ENCODE results near the gene TMEM98. TPM values are rescaled to one million over a fixed set of nuclear protein-coding genes. Genes with fewer than 3 reads are reported as not detected.

TMEM98 gene
- polyA plus RNA-seq, 1 donor (not counting 4 experiments of a cell fraction or from before 2014, with no cell fraction given): 66.8 TPM

GRCh38 chr17:32936186-32936893 is 8.4 kb downstream of the TMEM98 start:
- H3K79me2 ChIP-seq (ENCODE audit: control insufficient read depth, insufficient read depth, low read length): no peaks in the 10 kb centered on the region
- no peaks in the 10 kb centered on the region for H3K9me1 ChIP-seq (ENCODE audit: control insufficient read depth, extremely low read depth, insufficient read depth, low read length)
- H3K4me2 ChIP-seq (ENCODE audit: control insufficient read depth, extremely low read depth, insufficient read depth, low read depth, low read length): no peak overlapping the region
- FAIRE-seq (no peak), DNase-seq (ENCODE audit: low read depth, low spot score) (no peak)
- no peaks in the 10 kb centered on the region for H4K20me1 ChIP-seq (ENCODE audit: control insufficient read depth, extremely low read depth, insufficient read depth, low read length)
- H3K4me1 ChIP-seq (ENCODE audit: control insufficient read depth, extremely low read depth, insufficient read depth, low read length): peaks cover 8% of the 10 kb centered on the region
- H3K27ac ChIP-seq (ENCODE audit: control insufficient read depth, insufficient read depth, low read length): no peak overlapping the region
- H3K9ac ChIP-seq (ENCODE audit: control insufficient read depth, extremely low read depth, insufficient read depth, low read length): no peak overlapping the region
- H3K36me3 ChIP-seq (ENCODE audit: control insufficient read depth in 2 of 2, extremely low read depth in 1 of 2, insufficient read depth in 2 of 2, low read length in 2 of 2): peaks cover 9 to 15% of the 10 kb centered on the region in 2 experiments
- no peak overlapping the region for H2AFZ ChIP-seq (ENCODE audit: control insufficient read depth, low read length)
- H3K9me3 ChIP-seq (ENCODE audit: control insufficient read depth, low read depth, low read length): no peaks in the 10 kb centered on the region
- TF ChIP-seq, protein P1, sequence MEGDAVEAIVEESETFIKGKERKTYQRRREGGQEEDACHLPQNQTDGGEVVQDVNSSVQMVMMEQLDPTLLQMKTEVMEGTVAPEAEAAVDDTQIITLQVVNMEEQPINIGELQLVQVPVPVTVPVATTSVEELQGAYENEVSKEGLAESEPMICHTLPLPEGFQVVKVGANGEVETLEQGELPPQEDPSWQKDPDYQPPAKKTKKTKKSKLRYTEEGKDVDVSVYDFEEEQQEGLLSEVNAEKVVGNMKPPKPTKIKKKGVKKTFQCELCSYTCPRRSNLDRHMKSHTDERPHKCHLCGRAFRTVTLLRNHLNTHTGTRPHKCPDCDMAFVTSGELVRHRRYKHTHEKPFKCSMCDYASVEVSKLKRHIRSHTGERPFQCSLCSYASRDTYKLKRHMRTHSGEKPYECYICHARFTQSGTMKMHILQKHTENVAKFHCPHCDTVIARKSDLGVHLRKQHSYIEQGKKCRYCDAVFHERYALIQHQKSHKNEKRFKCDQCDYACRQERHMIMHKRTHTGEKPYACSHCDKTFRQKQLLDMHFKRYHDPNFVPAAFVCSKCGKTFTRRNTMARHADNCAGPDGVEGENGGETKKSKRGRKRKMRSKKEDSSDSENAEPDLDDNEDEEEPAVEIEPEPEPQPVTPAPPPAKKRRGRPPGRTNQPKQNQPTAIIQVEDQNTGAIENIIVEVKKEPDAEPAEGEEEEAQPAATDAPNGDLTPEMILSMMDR (optimal IDR thresholded peaks at IDR 0.05 in 1 of 3, IDR thresholded peaks at IDR 0.05 in 1 of 3, conservative IDR thresholded peaks at IDR 0.05 in 1 of 3; ENCODE audit: extremely low read depth in 1 of 3, insufficient read depth in 2 of 3, low read length in 3 of 3): no peak
- no peak overlapping the region for H3K4me3 ChIP-seq (ENCODE audit: control insufficient read depth in 2 of 3, extremely low read depth in 1 of 3, insufficient read depth in 2 of 3, low read depth in 1 of 3, low read length in 3 of 3)
- H3K27me3 ChIP-seq (ENCODE audit: control insufficient read depth, extremely low read depth, insufficient read depth, low read length): no peaks in the 10 kb centered on the region
- dilution Hi-C loops (cut with MboI; ENCODE audit: extremely low pct_ligation_motif_present, low sequenced_read_pairs): no loop called here

DNA sequence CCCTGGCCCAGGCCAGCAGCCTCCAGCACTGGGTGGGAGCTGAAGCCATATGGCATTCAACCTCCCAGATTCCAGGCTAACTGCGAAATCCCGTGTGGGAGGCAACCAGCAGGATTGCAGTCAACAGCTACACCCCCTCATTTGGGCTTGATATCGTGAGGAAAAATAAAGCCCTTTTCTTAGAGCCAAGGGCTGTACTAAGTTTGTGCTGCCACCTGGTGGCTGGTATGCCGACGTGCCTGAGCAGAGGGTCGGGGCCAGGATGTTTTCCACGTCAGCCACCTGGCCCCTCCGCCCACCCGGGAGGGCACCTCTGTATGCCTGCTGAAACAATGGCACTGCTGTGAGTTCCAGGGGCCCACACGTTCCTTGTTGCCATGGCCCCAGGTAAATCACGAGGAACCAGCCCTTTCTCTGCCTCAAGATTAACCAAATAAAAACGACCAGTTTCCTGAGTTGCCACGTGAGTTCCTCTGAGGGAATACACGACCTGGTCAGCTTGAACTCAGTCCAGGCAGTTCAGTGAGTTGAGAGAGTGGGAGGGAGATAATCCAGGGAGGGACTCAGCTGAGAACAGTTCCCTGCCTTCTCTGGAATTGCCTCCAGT is 9.0 kb downstream of the TMEM98 start:
- Histone ChIP-seq H3K27me3 (ENCODE audit: control insufficient read depth, extremely low read depth, insufficient read depth, low read length) (no peaks in the 10 kb centered on the region), H2AFZ (ENCODE audit: control insufficient read depth, low read length) (peak overlapping the region; percentile 32), H3K9me1 (ENCODE audit: control insufficient read depth, extremely low read depth, insufficient read depth, low read length) (no peaks in the 10 kb centered on the region), H3K9me3 (ENCODE audit: control insufficient read depth, low read depth, low read length) (no peaks in the 10 kb centered on the region), H3K4me2 (ENCODE audit: control insufficient read depth, extremely low read depth, insufficient read depth, low read depth, low read length) (peak overlapping the region; percentile 17), H3K9ac (ENCODE audit: control insufficient read depth, extremely low read depth, insufficient read depth, low read length) (no peak overlapping the region), H3K27ac (ENCODE audit: control insufficient read depth, insufficient read depth, low read length) (no peak overlapping the region), H3K36me3 (ENCODE audit: control insufficient read depth in 2 of 2, extremely low read depth in 1 of 2, insufficient read depth in 2 of 2, low read length in 2 of 2) (peaks cover 9 to 15% of the 10 kb centered on the region in 2 experiments), H3K4me1 (ENCODE audit: control insufficient read depth, extremely low read depth, insufficient read depth, low read length) (peaks cover 5% of the 10 kb centered on the region), H4K20me1 (ENCODE audit: control insufficient read depth, extremely low read depth, insufficient read depth, low read length) (no peaks in the 10 kb centered on the region), H3K79me2 (ENCODE audit: control insufficient read depth, insufficient read depth, low read length) (no peaks in the 10 kb centered on the region), H3K4me3 (ENCODE audit: control insufficient read depth in 2 of 3, extremely low read depth in 1 of 3, insufficient read depth in 2 of 3, low read depth in 1 of 3, low read length in 3 of 3) (no peak overlapping the region)
- FAIRE-seq (peak; percentile 62), DNase-seq (ENCODE audit: low read depth, low spot score) (no peak)
- TF ChIP-seq EZH2 (IDR thresholded peaks at IDR 0.05; ENCODE audit: low read length): no peak
- TF ChIP-seq, protein P1 (optimal IDR thresholded peaks at IDR 0.05 in 1 of 3, IDR thresholded peaks at IDR 0.05 in 1 of 3, conservative IDR thresholded peaks at IDR 0.05 in 1 of 3; ENCODE audit: extremely low read depth in 1 of 3, insufficient read depth in 2 of 3, low read length in 3 of 3): peak; percentile 80 to 94 (median 86)
- dilution Hi-C loops (cut with MboI; ENCODE audit: extremely low pct_ligation_motif_present, low sequenced_read_pairs): no loop called here
